ENCODE data around the gene LPGAT1. TPM values are rescaled to one million over a fixed set of nuclear protein-coding genes. Genes with fewer than 3 reads are reported as not detected.

The LPGAT1 gene
- total RNA-seq, 1 experiment from 2014 or later = 50.6 TPM

- no peak overlapping the region for H3K4me2 ChIP-seq (ENCODE audit: low read length)
- RAD21 ChIA-PET (ENCODE audit: low non-redundant PET in 1 of 2, low total read pairs in 2 of 2, uncharacterized antibody in 2 of 2, unreplicated experiment in 2 of 2) = no interaction called here
- H3K9me3 ChIP-seq (ENCODE audit: control insufficient read depth in 1 of 2, insufficient read depth in 1 of 2, low read depth in 1 of 2, low read length in 2 of 2) = peaks cover 0 to 6% of the 10 kb centered on the region in 2 experiments; a peak in 1 of 4 replicates
- no peaks in the 10 kb centered on the region for H4K20me1 ChIP-seq (ENCODE audit: insufficient read depth)
- no peak overlapping the region for H2AFZ ChIP-seq (ENCODE audit: low read depth, low read length, poor library complexity, severe bottlenecking)
- H3K79me2 ChIP-seq (ENCODE audit: insufficient read depth, low read length) = no peaks in the 10 kb centered on the region; the same call in 1 of the 2 replicates
- TF ChIP-seq RAD21 (IDR thresholded peaks at IDR 0.05; ENCODE audit: low read depth) = no peak
- no peak for TF ChIP-seq FOSL1 (IDR thresholded peaks at IDR 0.05; ENCODE audit: low read depth)
- no peak for TF ChIP-seq POLR2A (IDR thresholded peaks at IDR 0.05; ENCODE audit: borderline replicate concordance, extremely low read depth, insufficient read depth, insufficient read length)
- no peak for TF ChIP-seq YY1 (IDR thresholded peaks at IDR 0.05; ENCODE audit: extremely low read depth, insufficient replicate concordance, low read depth, low read length)
- TF ChIP-seq EZH2phosphoT487 (IDR thresholded peaks at IDR 0.05; ENCODE audit: borderline replicate concordance) = no peak
- no peak for TF ChIP-seq SRF (IDR thresholded peaks at IDR 0.05; ENCODE audit: low read depth)
- TF ChIP-seq REST (IDR thresholded peaks at IDR 0.05; ENCODE audit: low read depth) = no peak
- no peak for DNase-seq (ENCODE audit: low read depth, low spot score)
- no peaks in the 10 kb centered on the region for H3K36me3 ChIP-seq (ENCODE audit: control insufficient read depth in 1 of 2, insufficient read depth in 2 of 2, low read length in 2 of 2)
- no TSS peak for BruUV-seq (replicated peaks)
- no peaks in the 10 kb centered on the region for H3K27me3 ChIP-seq (ENCODE audit: insufficient read depth, low read length)
- H3K9me2 ChIP-seq (ENCODE audit: insufficient read depth) = no peaks in the 10 kb centered on the region
- no peak overlapping the region for H3K27ac ChIP-seq (ENCODE audit: low read depth, low read length)
- ATAC-seq = no peak
- no peak overlapping the region for H3K4me3 ChIP-seq (replicated peaks in 1 of 2; ENCODE audit: low read depth in 1 of 2, low read length in 2 of 2)
- intact Hi-C loops (cut with micrococcal nuclease) = no loop called here
- POLR2A ChIA-PET = no interaction called here
- no peak overlapping the region for H3K9ac ChIP-seq (ENCODE audit: low read length)
- CTCF ChIA-PET = no interaction called here
- H3K4me1 ChIP-seq (ENCODE audit: control insufficient read depth in 1 of 2, insufficient read depth in 2 of 2, low read length in 2 of 2) = no peaks in the 10 kb centered on the region
These were observed 25.6 kb downstream of the LPGAT1 start for GRCh38 chr1:211804915-211805314.

All from HCT116 (cell line).